NCI-H2171 treated with DMSO at 0.1 percent for 48 hours (cell line): ENCODE data around the gene ZMYND19.
A peak's percentile ranks its signal among the peaks of the same experiment; 100 is the strongest.
"Not testable (repeated sequence)": the region's sequence is repeated elsewhere in the genome, so short reads cannot be mapped to it uniquely, and the experiment has no call there.

Experiments used
- DNase-seq: peaks from one replicate; lab custom pipeline; 2025; lab: John Stamatoyannopoulos, UW

ZMYND19 gene

DNA sequence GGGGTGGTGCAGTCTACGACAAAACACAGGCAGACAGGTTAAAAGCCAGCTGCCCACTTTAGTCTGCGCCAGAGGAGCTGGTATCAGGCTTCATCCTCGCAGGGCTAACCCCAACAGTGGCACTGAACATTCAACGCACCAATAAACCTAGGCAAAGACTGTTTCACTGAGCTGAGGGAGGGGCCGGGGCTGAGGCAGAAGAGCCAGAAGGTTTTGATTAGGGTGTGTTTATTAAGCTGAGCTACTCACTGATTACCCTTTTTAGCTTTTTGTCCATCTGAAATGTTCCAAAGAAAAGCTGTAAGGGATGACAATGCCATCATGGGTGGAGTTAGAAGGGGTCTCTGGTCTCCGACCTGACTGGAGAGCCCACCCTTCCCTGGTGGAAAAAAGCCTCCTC lies 1.4 kb downstream of the ZMYND19 start:
- DNase-seq, result no peak

DNA sequence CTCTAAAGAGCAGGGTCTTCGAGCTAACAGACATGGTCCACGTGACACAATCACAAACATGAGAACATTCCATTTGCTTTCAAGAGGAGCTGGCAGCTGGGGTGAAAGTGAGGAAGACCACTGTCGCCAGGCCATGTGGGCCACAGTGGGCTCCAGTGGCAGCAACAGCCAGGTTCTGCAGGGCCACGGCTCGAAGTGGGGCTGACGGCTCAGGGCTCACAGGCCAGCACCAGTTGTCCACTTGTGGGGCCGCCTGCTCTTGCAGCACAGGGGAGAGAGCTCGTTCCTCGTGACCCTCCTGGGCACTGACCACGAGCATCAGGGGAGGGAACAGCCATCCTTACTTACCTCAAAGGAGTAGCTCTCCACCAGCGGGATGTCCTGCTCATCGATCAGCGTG lies 2.0 kb downstream of the ZMYND19 start:
- DNase-seq, result no peak

DNA sequence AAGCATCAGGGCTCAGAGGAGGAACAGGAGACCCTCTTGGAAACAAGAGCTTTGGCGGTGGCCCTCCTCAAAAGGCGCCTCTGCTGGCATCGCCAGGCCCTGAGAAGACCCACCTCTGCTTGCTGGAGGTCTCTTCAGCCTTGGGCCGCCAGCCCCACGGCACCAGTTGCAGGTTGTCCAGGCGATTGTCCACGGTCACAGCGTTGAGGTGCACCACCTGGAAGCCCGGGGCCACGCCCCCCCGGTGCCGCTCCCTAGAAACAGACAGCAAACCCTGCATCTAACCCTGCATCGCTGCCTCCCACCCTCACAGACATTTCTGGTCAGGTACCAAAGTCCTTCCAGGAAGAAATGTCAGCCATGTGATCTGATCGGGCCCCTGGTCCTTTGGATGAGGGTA lies 3.5 kb downstream of the ZMYND19 start:
- no peak for DNase-seq

DNA sequence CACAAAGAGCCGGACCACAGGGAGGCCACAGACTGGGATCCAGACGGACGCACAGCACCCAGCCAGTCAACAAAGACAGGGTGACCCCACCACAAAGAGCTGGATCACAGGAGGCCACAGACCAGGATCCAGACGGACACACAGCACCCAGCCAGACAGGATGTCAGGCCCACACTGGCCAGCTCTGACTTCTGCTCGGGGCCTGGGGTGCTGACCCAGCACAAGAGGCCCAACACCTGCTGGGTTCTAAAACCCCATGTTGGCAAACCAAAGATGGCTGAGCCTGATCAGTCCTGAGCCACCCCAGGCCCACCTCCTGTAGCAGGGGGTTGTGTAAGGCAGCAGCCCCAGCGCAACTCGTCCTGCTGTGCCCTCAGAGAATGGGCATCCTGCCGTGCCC lies 6.4 kb downstream of the ZMYND19 start:
- DNase-seq, result no peak

DNA sequence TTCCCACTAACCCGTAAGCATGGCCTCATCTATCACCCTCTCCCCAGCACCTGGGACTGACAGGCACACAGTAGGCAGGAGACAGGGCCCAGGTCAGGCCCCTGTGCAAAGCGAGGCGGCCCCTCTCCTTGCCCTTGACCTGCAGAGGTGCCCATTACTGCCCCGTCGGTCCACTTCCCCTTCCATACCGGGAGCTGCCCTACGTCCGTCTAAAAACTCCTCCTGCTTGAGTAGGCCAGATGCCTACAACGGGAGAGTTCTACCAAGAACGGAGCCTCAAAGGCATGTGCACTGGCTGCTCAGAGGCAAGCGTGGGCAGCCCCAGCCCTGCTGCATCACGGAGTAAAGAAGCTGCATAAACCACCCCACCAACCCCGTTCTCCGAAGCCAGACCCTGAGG lies 7.0 kb downstream of the ZMYND19 start:
- no peak for DNase-seq

DNA sequence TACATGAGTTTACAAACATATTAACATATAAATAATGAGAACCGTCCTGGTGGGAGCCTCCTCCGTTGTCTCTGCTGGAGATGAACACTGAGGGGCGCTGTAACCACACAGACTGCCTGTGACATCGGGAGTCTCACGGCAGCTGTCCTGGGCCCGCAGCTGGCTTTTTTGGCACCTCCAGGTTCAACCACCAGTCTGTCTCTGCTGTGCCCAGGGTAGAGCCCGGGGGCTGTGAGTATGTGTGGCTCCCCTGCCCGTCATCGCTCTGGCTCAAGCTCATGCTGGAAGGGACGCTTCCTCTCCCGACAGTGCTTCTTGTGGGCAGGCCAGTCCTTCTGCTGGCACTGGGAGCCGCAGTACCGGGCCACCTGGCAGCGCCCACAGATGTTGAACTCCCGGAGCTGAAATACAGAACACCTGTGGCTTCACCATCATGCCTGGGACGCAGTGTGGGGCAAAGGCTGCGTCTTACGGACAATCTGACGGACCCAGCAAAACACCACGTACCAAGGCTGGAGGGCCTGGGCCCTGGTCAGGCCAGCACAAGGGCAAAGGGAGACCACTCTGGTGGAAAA lies 7.9 kb downstream of the ZMYND19 start:
- no peak for DNase-seq

DNA sequence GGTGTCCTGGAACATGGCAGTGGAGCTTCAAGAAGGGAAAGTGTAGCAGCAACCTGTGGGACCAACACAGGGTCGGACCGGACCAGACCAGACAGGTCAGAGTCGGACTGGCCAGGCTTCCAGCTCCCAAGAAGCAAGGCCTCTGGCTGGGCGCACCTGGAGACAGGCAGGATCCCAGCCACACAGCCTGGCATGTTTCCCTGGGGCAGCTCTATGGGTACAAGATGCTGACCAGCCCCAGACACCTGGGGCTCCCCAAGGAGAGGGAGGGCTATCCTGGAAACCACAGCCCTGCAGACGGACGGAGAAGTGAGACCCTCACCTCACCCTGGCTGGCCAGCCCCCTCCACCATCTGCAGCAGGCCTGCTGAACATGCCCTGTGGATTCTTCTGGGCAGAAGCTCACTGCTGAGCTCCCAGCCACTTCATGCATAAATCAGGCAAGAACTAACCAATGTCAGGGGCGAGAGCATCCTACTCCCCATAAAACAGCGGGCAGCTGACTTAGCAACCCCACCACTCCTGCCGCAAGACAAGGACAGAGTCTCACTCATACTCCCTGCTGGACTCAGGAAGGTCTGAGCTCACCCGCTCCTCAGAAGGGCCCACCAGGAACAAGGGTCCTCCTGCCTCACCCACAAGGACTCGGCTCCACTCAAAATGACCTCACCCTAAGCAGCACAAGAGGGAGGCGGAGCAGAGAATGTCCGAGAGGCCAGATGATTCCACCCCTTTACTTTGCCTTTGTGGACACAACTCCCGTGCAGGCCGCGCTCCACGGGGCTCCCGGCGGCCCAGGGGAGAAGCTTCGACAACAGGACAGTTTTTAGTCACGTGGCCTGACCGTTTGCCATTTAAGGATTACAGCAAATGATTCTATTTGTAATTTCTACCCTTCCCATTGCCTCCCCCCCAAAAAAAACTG lies 8.7 kb downstream of the ZMYND19 start:
- DNase-seq, result no peak

DNA sequence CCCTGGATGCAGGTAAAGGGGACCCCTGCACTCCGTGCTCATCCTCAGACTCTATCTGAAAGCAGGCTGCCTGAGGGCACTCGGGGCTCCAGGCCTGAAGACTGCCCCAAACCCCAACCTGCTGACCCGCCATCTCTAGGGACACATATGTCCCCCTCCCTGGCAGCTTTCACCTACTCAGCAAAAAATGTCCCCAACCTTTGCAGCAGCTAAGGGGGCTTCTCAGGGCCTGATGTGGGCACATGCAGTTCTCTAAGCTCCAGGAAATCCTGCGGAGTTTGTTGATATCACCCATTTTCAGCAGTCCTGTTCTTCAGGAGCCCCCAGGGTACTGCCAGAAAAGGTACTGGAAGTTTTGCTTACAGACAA lies 9.4 kb downstream of the ZMYND19 start:
- DNase-seq, result no peak

DNA sequence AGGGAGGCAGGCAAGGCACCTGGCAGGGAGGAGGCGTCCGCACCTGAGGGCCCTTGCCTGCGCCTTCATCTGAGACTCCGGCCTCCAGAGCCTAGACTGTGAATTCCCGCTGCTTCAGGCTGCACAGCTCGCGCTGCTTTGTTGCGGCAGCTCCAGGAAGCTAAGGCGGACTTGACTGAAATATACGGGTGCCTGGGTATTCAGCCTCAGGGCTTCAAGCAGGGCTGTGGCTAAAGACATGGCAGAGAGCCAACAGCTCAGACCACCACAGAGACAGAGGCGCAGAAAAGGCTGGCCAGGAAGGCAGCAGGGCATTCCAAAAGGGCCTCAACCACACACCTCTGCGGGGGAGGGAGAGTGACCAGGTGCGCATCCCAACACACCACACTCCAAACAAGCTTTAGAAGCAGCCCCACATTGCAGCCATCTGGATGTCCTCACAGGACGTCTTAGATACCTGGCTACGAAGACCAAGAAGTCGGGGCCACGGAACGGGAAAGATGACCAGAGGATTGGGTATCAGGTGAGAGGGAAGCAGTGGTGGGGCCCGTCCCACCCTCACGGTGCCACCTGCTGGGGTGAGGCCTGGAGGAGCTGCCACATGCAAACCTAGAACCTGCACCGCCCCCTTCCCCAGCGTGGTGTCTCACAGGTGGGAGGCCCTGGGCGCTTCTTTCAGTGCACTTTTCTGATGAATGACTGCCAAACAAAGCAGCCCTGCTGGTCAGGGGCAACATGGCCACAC lies 9.9 kb downstream of the ZMYND19 start:
- DNase-seq, result no peak

DNA sequence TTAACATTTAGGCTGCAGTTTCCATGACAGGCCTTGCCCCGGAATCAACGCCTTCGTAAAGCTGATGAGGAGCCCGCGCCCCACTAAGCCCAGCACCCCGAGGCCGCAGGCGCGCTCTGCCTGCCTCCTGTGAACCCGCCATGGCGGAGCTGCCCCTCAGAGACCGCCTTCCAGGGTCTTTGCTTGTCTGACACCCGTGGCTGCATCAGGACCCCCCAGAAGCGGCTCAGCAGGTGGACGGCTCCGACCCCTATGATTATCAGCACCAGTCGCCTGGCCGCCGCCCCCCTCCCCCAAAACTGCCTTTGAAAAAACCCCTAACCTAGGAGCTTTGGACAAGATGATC lies 11.1 kb downstream of the ZMYND19 start:
- DNase-seq, result no peak

DNA sequence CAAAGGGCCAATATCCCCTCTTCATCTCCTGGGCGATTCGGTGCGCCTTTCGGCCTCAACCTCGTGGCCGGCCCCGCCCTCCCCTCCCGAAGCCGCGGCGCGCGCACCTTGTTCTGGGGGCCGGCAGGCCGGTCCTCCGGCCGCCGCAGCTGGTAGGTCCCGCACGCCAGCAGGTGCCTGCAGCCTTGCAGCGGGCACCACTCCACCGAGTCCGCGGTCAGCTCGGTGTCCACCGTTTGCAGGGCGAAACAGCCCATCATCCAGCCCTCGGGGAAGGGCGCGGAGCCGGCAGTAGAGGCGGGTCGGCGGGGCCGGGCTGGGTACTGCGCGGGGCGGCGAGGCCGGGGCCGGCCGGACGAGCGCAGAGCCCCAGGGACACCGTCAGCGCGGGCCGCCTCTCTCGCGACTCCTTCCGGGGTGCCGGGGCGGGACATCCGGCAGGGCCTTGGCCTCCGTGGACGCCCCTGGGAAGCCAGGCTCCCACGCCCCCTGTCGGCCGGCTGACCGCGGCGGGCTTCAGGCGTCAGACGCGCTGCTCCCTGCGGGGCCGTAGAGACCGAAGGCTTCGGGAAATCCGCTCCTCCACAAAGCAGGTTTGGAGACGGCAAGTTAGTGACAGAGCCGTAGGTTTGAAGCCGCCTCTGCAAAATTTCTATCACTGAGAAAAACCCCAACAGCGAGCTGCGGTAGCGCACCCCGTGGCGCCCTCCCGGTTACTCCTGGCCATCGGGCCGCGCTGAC lies 11.6 kb downstream of the ZMYND19 start, which contains the start of gene DPH7:
Gene DPH7, minus strand, starts transcription at position 408 of the 741 bp plus-strand sequence. Its CDS starts 148 bp downstream, at position 260.
- peak; percentile 93 for DNase-seq

DNA sequence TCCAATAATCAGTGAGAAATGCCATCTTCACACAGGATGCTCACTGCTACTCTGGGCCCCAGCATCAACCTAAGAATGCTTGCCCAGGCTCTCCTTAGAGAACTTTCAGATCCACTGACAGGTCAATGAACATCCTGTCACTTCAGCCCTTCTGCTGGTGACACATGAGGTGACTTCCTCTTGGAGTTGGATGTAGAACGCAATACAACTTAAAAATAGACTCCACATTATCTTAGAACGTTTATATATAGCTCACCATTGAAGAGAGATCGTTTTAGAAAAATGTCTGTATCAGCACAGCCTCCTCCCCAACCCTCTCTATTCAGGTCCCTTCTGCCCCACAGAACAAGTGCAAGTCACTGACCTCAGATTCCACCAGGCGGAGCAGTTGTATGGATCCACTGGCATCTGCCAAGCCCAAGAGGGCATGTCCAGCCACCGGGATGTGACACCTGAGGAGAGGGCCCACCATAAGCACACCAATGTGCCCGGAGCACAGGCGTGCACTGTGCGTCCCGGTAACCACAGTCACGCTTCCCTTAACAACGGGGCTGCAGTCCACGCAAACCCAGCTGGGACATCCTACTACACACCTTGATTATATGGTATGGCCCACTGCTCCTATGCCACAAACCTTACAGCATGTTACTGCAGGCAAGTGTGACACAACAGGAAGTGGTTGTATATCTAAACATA lies 14.4 kb downstream of the ZMYND19 start:
- no peak for DNase-seq

DNA sequence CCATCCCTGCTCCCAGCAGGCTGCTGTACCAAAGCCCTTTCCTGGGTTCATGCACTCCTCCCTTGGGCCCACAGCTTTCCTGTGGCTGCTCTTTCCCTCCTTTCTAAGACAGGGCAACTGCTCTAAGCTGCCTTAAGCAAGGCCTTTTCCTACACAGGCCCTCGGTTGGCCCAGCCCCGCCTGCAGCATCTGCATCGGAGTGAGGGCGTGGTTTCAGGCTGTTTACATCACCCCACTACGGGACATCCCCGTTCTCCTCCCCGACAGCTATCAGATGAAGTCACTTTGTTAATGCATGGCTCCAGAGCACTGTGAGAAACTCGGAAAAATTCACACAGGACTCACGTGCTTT lies 15.0 kb downstream of the ZMYND19 start:
- DNase-seq, result no peak

DNA sequence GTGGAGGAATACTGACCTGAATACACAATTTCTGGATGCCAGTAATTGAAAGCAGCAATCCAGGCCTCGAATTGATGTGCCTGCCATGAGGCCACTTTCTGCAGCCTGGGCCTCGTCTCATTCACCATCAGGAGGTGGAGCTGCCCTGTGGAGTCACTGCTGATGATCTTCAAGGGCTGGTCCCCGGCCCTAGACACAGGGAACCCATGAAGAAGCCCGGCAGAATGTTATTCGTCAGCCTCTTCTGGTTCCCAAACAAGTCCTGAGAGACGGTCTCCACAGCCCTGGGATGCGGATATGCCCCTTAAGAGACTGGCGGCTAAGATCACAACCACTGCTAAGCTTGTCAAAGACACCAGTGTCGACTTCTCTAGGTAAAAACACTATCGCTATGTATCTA lies 16.1 kb downstream of the ZMYND19 start:
- DNase-seq, result no peak

DNA sequence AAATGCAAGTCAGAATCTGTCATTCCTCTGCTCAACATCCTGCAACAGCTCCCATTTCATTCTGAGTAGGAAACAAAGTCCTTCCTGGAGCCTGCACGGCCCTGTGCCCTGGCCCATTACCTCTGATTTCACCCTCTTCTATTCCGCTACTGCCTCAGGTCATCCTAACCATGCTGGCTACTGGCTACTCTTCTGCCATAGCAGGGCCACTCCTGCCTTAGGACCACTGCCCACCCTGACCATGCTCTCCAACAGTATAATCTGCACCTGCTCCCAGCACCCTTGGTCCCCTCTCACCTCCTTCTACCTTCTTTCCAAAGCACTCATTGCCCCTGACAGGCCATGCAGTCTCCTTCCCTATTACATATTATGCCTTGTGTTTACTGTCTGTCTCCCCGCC lies 19.7 kb downstream of the ZMYND19 start:
- no peak for DNase-seq

DNA sequence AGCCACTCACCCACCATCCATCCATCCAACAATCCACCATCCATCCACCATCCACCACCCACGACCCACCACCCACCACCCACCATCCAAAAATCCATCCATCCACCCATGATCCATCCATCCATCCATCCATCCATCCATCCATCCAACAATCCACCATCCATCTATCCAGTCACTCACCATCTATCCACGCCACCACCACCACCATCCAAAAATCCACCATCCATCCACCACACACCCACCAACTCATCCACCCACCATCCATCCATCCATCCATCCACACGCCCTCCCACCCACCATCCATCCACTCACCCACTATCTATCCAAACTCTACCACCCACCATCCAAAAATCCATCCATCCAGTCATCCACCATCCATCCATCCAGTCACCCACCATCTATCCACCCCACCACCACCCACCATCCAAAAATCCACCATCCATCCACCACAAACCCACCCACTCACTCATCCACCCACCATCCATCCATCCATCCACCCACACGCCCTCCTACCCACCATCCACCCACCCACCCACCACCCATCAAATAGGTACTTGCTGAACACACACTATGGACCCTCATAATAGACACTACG lies 20.6 kb downstream of the ZMYND19 start:
- no peak for DNase-seq

DNA sequence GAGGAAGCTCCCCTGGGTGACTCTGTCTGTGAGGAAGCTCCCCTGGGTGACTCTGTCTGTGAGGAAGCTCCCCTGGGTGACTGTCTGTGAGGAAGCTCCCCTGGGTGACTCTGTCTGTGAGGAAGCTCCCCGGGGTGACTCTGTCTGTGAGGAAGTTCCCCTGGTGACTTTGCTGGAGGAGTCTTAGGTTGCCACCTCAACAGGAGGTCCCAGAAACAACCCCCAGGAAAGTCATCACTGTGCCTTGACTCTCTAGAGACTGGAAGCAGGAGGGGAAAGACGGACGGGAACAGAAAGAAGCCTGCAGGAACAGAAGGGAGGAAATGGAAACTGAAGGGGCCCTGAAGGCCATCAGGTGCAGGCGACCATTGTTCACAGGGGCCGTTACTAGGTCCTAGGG lies 21.9 kb downstream of the ZMYND19 start:
- not testable (repeated sequence) for DNase-seq

DNA sequence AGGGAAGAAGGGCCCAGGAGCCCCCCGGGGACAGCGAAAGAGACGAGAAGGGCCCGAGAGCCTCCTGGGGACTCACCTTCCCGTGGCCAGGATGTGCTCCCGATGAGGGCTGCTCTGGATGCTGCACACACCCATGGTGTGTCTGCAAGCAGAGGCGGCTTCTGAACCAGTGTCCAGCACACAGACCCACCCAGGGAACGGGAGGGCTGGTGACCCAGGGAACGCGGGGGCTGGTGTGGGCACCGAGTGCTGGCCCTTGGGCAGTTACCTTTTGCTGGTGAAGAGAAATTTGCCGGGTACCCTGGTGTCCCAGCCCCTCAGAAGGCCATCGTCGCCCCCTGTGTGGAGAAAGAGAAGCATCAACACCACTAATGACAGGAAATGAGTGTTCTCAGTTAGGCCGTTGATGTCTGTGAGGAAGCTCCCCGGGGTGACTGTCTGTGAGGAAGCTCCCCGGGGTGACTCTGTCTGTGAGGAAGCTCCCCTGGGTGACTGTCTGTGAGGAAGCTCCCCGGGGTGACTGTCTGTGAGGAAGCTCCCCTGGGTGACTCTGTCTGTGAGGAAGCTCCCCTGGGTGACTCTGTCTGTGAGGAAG lies 25.4 kb downstream of the ZMYND19 start:
- no peak for DNase-seq

DNA sequence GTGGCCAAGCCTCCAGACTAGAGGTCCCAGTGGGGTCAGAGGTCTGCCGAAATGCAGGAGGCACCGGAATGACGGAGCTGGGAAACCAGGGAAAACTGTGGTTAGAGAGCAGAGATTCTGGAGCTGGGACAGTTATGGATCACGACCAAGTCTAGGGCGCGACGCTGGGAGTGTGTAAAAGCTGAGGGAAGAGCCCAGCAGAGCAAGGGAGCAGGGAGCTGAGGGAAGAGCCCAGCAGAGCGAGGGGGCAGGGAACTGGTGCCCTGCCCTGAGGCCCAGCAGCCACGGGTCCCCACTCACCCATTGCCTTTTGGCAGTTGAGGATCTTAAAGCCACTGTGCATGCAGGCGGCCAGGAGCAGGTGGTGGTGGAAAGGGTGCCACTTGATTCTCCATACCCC lies 26.2 kb downstream of the ZMYND19 start:
- DNase-seq, result no peak

DNA sequence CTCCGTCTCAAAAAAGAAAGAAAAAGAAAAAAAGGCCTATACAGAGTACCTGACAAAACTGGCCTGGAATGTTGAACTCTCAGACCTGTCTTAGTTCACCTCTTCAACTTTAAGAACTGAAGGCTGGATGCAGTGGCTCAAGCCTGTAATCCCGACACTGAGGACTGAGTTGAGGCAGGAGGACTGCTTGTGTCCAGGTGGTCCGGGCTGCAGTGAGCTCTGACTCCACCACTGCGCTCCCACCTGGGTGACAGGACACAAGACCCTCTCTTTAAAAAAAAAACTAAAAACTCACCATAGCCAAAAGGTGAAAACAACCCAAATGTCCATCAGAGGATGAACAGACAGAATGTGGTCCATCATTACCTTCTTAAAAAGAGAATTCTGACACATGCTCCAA lies 32.2 kb downstream of the ZMYND19 start:
- DNase-seq, result no peak
